GM06990 (cell line): ENCODE data around the gene PKD2.
A peak's percentile ranks its signal among the peaks of the same experiment; 100 is the strongest.

Source experiments
- DNase-seq: peaks from one replicate; pipeline ENCODE4 v3.0.0-alpha.2; 2011; ENCODE audit not compliant: insufficient read length; ENCODE audit errors: extremely low read depth
- H3K27me3 ChIP-seq: replicated peaks from 2 replicates; pipeline ENCODE4 v1.6.0; 2011; ENCODE audit warnings: low read length; ENCODE audit not compliant: control insufficient read depth, insufficient read depth
- H3K36me3 ChIP-seq: 2 replicates; pipeline ENCODE4 v1.5.1; 2011; ENCODE audit warnings: low read length; ENCODE audit not compliant: control insufficient read depth, insufficient read depth
- H3K4me3 ChIP-seq: replicated peaks from 2 replicates; pipeline ENCODE4 v1.5.1; 2011; ENCODE audit warnings: low read depth, mild to moderate bottlenecking, control low read depth, low read length
- TF ChIP-seq, protein P1 (sequence below): IDR thresholded peaks from 2 replicates; pipeline ENCODE4 v1.5.1; 2011; ENCODE audit warnings: low read length, control low read depth, mild to moderate bottlenecking, inconsistent platforms; ENCODE audit not compliant: insufficient read depth, poor library complexity, severe bottlenecking

Gene PKD2

GRCh38 chr4:88007304-88008121, at the start of gene PKD2:
Gene PKD2, plus strand, starts transcription at chr4:88007635. Its CDS starts 99 bp downstream, at chr4:88007734.
- no peaks in the 10 kb centered on the region for H3K27me3 ChIP-seq
- peak within 1 kb of the TSS; percentile 87 for H3K4me3 ChIP-seq
- H3K36me3 ChIP-seq, result no peaks in the 10 kb centered on the region
- TF ChIP-seq, protein P1, sequence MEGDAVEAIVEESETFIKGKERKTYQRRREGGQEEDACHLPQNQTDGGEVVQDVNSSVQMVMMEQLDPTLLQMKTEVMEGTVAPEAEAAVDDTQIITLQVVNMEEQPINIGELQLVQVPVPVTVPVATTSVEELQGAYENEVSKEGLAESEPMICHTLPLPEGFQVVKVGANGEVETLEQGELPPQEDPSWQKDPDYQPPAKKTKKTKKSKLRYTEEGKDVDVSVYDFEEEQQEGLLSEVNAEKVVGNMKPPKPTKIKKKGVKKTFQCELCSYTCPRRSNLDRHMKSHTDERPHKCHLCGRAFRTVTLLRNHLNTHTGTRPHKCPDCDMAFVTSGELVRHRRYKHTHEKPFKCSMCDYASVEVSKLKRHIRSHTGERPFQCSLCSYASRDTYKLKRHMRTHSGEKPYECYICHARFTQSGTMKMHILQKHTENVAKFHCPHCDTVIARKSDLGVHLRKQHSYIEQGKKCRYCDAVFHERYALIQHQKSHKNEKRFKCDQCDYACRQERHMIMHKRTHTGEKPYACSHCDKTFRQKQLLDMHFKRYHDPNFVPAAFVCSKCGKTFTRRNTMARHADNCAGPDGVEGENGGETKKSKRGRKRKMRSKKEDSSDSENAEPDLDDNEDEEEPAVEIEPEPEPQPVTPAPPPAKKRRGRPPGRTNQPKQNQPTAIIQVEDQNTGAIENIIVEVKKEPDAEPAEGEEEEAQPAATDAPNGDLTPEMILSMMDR, result no peak
- DNase-seq, result peak; percentile 87

- no peaks in the 10 kb centered on the region for H3K36me3 ChIP-seq
- H3K4me3 ChIP-seq, result no peak overlapping the region
- DNase-seq, result no peak
- no peaks in the 10 kb centered on the region for H3K27me3 ChIP-seq
- TF ChIP-seq, protein P1, result no peak
These were observed 45.4 kb upstream of the PKD2 start for GRCh38 chr4:87961993-87962392.

- no peaks in the 10 kb centered on the region for H3K36me3 ChIP-seq
- TF ChIP-seq, protein P1, result no peak
- no peaks in the 10 kb centered on the region for H3K27me3 ChIP-seq
- no peak for DNase-seq
- H3K4me3 ChIP-seq, result no peak overlapping the region
These were observed 44.9 kb upstream of the PKD2 start for GRCh38 chr4:87962398-87963146.

- Histone ChIP-seq H3K27me3 (no peaks in the 10 kb centered on the region), H3K36me3 (no peaks in the 10 kb centered on the region), H3K4me3 (no peak overlapping the region)
- TF ChIP-seq, protein P1, result no peak
- DNase-seq, result no peak
These were observed 41.9 kb upstream of the PKD2 start for GRCh38 chr4:87965501-87965975.

GRCh38 chr4:87966095-87966496, 41.3 kb upstream of the PKD2 start:
- H3K36me3 ChIP-seq, result no peaks in the 10 kb centered on the region
- no peaks in the 10 kb centered on the region for H3K27me3 ChIP-seq
- TF ChIP-seq, protein P1, result no peak
- DNase-seq, result no peak
- H3K4me3 ChIP-seq, result no peak overlapping the region
